Osteoblast (primary cell): Measurements from ENCODE around the gene RAB11B. TPM values are rescaled to one million over a fixed set of nuclear protein-coding genes. Genes with fewer than 3 reads are reported as not detected.

Experiments
- DNase-seq: peaks from one replicate; pipeline ENCODE4 v3.0.0; 2011; ENCODE audit warnings: low spot score, mixed read lengths; ENCODE audit not compliant: insufficient read length; ENCODE audit errors: missing footprints
- H2AFZ ChIP-seq: 2 replicates; pipeline ENCODE4 v1.6.0; 2011; ENCODE audit warnings: mild to moderate bottlenecking, low read length
- H3K27ac ChIP-seq: 2 replicates; pipeline ENCODE4 v1.5.1; 2011; ENCODE audit warnings: mild to moderate bottlenecking, low read depth, low read length, moderate library complexity
- H3K27me3 ChIP-seq: 2 replicates; pipeline ENCODE4 v1.6.0; 2012; ENCODE audit warnings: mild to moderate bottlenecking, control low read depth, inconsistent platforms, low read length, moderate library complexity; ENCODE audit not compliant: insufficient read depth
- H3K36me3 ChIP-seq: 2 replicates; pipeline ENCODE4 v1.5.1; 2011; ENCODE audit warnings: mild to moderate bottlenecking, low read length, control low read depth, moderate library complexity; ENCODE audit not compliant: insufficient read depth
- H3K4me1 ChIP-seq: 2 replicates; pipeline ENCODE4 v1.5.1; 2011; ENCODE audit warnings: mild to moderate bottlenecking, low read length, control low read depth, moderate library complexity; ENCODE audit not compliant: insufficient read depth
- H3K4me2 ChIP-seq: 2 replicates; pipeline ENCODE4 v1.6.0; 2011; ENCODE audit warnings: mild to moderate bottlenecking, low read length; ENCODE audit not compliant: insufficient read depth
- H3K4me3 ChIP-seq: fragments of 200-600 bp; sonication (generic); 3 replicates; pipeline ENCODE4 v1.5.1; 2012; ENCODE audit warnings: mild to moderate bottlenecking, low read length, inconsistent platforms; ENCODE audit not compliant: insufficient read depth
- H3K79me2 ChIP-seq: 2 replicates; pipeline ENCODE4 v1.6.0; 2012; ENCODE audit warnings: mild to moderate bottlenecking, low read length, control low read depth, inconsistent platforms; ENCODE audit not compliant: insufficient read depth
- H3K9me3 ChIP-seq: 2 replicates; pipeline ENCODE4 v1.5.1; 2011; ENCODE audit warnings: low read depth, low read length, control low read depth
- H4K20me1 ChIP-seq: 2 replicates; pipeline ENCODE4 v1.6.0; 2012; ENCODE audit warnings: mild to moderate bottlenecking, low read length, control low read depth; ENCODE audit not compliant: insufficient read depth
- total RNA-seq: library from RNA; depleted of rRNA; stranded (reverse); fragments of >200 nt; gene quantifications from 2 replicates; pipeline ENCODE4 v1.2.3, GENCODE V29; 2012
- TF ChIP-seq, protein P1 (sequence below): IDR thresholded peaks from 2 replicates; pipeline ENCODE4 v1.5.1; 2011; ENCODE audit warnings: mild to moderate bottlenecking, low read depth, low read length, moderate library complexity; ENCODE audit errors: extremely low read depth

RAB11B gene
- total RNA-seq, 1 donor, result 24.2 TPM

DNA sequence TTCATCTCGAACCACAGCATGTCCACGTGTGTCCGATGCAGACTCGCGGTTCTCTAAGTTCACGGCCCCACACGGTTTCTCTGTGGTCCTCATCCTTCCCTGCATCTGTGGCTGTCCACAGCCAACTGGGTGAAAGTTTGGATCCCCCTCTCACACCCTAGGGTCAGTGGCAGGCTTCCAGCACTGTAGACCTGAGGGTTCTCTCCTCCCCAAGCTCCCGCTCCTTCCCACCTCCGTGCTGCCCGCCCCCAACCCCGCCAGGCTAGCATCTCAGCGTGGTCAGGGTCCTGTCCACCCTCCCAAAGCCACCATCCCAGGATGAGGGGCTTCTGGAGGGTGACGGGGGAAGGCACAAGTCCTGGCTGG lies 23.2 kb upstream of the RAB11B start:
- TF ChIP-seq, protein P1, sequence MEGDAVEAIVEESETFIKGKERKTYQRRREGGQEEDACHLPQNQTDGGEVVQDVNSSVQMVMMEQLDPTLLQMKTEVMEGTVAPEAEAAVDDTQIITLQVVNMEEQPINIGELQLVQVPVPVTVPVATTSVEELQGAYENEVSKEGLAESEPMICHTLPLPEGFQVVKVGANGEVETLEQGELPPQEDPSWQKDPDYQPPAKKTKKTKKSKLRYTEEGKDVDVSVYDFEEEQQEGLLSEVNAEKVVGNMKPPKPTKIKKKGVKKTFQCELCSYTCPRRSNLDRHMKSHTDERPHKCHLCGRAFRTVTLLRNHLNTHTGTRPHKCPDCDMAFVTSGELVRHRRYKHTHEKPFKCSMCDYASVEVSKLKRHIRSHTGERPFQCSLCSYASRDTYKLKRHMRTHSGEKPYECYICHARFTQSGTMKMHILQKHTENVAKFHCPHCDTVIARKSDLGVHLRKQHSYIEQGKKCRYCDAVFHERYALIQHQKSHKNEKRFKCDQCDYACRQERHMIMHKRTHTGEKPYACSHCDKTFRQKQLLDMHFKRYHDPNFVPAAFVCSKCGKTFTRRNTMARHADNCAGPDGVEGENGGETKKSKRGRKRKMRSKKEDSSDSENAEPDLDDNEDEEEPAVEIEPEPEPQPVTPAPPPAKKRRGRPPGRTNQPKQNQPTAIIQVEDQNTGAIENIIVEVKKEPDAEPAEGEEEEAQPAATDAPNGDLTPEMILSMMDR, result no peak
- peak overlapping the region; percentile 25 for H2AFZ ChIP-seq
- peaks cover 48% of the 10 kb centered on the region for H3K4me1 ChIP-seq
- no peaks in the 10 kb centered on the region for H3K79me2 ChIP-seq
- peak overlapping the region; percentile 83 for H3K4me2 ChIP-seq
- H3K36me3 ChIP-seq, result peaks cover 24% of the 10 kb centered on the region
- H3K27ac ChIP-seq, result peak overlapping the region; percentile 48
- peak; percentile 90 for DNase-seq
- H3K4me3 ChIP-seq, result peak overlapping the region; percentile 68
- peaks cover 24% of the 10 kb centered on the region for H4K20me1 ChIP-seq
- no peaks in the 10 kb centered on the region for H3K27me3 ChIP-seq
- H3K9me3 ChIP-seq, result no peaks in the 10 kb centered on the region

DNA sequence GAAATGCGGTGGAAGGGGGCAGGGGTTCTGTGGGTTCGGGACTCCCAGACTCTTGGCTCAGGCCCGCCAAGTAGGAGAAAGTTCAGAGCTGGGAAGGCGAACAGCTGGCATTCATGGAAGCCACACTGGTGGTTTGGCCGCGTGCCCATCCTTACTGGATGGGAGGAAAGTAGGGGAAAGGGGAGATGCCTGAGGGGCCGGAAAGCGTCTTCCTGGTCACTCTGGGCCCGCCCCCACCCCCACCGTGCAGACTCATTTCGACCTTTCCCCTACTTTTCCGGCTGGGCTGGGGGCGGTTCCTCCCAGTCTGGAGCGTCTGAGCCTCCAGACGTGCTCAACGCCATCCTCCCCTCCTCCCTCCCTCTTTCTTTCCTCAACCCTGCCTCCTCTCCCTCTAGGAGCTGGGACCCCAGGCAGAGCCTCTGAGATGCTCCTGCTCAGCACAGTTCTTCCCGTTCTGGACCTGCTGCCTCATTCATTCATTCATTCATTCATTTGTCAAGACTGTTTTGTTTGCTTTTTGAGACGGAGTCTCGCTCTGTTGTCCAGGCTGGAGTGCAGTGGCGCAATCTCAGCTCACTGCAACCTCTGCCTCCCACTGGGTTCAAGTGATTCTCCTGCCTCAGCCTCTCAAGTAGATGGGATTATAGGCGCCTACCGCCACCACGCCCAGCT lies 22.7 kb upstream of the RAB11B start:
- Histone ChIP-seq H3K27me3 (no peaks in the 10 kb centered on the region), H4K20me1 (peaks cover 24% of the 10 kb centered on the region), H3K27ac (peak overlapping the region; percentile 51), H3K4me2 (peak overlapping the region; percentile 83), H3K4me3 (peak overlapping the region; percentile 68), H3K79me2 (no peaks in the 10 kb centered on the region), H3K9me3 (no peaks in the 10 kb centered on the region), H3K4me1 (peaks cover 43% of the 10 kb centered on the region), H2AFZ (no peak overlapping the region), H3K36me3 (peaks cover 24% of the 10 kb centered on the region)
- TF ChIP-seq, protein P1, result no peak
- peak; percentile 99 for DNase-seq

DNA sequence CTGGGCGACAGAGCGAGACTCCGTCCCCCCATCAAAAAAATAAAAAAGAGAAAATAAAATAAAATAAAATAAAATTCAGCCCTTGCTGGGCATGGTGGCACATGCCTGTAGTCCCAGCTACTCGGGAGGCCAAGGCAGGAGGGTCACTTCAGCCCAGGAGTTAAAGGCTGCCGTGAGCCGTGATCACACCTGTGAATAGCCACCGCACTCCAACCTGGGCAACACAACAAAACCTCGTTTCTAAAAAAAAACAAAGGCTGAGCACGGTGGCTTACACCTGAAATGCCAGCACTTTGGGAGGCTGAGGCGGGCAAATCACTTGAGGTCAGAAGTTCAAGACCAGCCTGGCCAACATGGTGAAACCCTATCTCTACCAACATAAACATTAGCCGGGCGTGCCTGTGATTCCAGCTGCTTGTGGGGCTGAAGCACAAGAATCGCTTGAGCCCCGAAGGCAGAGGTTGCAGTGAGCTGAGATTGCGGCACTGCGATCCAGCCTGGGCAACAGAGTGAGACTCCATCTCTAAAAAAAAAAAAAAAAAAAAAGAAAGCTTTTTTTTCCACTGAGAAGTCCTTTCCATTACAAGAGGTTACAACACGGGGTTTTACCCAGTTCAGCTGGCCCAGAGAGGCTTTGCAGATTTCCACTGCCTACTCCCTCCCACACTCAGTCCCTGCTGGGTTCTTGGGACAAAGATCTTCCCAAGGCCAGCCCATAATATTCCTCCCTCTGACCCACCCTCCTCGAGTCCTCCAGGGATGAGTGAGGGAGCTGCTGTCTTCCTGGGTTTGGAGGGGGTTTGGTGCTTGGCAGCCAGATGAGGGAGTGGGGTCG lies 19.8 kb upstream of the RAB11B start:
- no peaks in the 10 kb centered on the region for H3K79me2 ChIP-seq
- no peaks in the 10 kb centered on the region for H3K9me3 ChIP-seq
- no peak overlapping the region for H3K4me2 ChIP-seq
- peak; percentile 84 for DNase-seq
- peaks cover 41% of the 10 kb centered on the region for H3K36me3 ChIP-seq
- no peak overlapping the region for H2AFZ ChIP-seq
- no peaks in the 10 kb centered on the region for H3K27me3 ChIP-seq
- TF ChIP-seq, protein P1, result no peak
- peaks cover 28% of the 10 kb centered on the region for H4K20me1 ChIP-seq
- no peak overlapping the region for H3K4me3 ChIP-seq
- no peak overlapping the region for H3K27ac ChIP-seq
- H3K4me1 ChIP-seq, result peaks cover 29% of the 10 kb centered on the region
